ENCODE measurements around the gene RGS19. TPM values are rescaled to one million over a fixed set of nuclear protein-coding genes. Genes with fewer than 3 reads are reported as not detected.

The RGS19 gene
- total and polyA plus RNA-seq, 2 of the 8 experiments (the other 6 are each of a cell fraction or from before 2014, with no cell fraction given): 12.7 to 16.8 TPM

DNA sequence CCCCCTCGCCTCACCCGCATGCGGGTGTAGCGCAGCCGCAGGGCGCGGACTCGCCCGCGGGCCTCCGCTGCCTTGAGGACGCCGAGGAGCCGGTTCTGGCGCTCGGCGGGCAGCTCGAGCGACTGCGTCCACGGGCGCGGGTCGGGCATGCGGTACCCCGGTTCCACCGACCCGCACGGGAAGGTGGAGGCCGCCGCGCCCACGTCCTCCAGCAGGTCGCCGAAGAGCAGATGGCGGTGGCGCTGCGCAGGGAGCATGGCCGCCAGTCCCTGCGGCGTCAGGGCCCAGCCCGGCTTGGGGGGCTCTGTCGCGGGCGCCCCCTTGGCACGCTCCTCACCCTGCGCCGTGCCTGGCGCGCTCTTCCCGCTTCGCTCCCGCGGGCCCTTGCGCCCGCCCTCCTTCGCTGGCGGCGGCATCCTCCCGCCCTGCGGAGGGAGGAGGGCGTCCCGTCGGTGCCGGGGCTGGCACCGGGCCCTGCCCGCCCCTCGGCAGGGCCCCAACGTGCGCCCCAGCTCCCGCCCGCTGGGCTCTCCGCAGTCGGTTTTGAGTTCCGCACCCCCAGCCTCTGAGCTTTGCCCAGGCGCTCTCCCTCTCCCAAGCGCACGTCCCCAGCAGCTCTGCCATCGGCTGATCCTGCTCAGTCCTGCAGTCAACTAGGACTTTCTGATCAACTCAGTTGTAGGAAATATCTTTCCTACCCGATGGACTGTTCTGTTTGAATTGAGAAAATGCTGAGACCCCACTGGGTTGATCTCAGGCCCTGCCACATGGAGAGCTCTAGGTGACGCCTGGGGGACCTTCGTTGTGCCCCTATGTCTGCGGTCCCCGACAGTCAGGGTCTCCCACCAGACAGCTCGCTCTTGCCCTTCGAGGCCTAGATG is 4.7 kb upstream of the RGS19 start, which contains the start of gene LKAAEAR1 (continued):
- TF ChIP-seq RFX5 (IDR thresholded peaks at IDR 0.05; ENCODE audit: borderline replicate concordance, low read depth, low read length) (no peak), PHF8 (conservative IDR thresholded peaks at IDR 0.05; ENCODE audit: low read depth, low read length) (no peak; the same call in 1 of the 2 replicates), BCL11A (IDR thresholded peaks at IDR 0.05; ENCODE audit: low read depth in 2 of 2, low read length in 2 of 2) (no peak), RBBP5 (IDR thresholded peaks at IDR 0.05; ENCODE audit: borderline replicate concordance, low read depth, low read length) (0 out of 2 replicates have a peak, but pooled peaks have one; percentile 28), YY1 (IDR thresholded peaks at IDR 0.05; ENCODE audit: low read depth, low read length) (no peak; the same call in 1 of the 2 replicates), JUN (IDR thresholded peaks at IDR 0.05; ENCODE audit: low read depth, low read length) (no peak), TCF12 (IDR thresholded peaks at IDR 0.05; ENCODE audit: low read depth, low read length) (no peak), POU5F1 (IDR thresholded peaks at IDR 0.05; ENCODE audit: low read depth, low read length) (no peak), SAP30 (IDR thresholded peaks at IDR 0.05; ENCODE audit: insufficient read depth, insufficient replicate concordance, low read length) (no peak), JUND (IDR thresholded peaks at IDR 0.05; ENCODE audit: low read length) (no peak), HDAC6 (IDR thresholded peaks at IDR 0.05; ENCODE audit: low read depth, low read length) (no peak), FOSL1 (IDR thresholded peaks at IDR 0.05; ENCODE audit: insufficient read depth, low read depth, low read length) (no peak), MAFK (IDR thresholded peaks at IDR 0.05; ENCODE audit: low read depth, low read length) (no peak), CBX8 (IDR thresholded peaks at IDR 0.05; ENCODE audit: borderline replicate concordance, low read depth, low read length) (no peak), SIN3A (conservative IDR thresholded peaks at IDR 0.05 in 1 of 2, IDR thresholded peaks at IDR 0.05 in 1 of 2; ENCODE audit: low read depth in 1 of 2, low read length in 2 of 2) (no peak), CTCF (IDR thresholded peaks at IDR 0.05; ENCODE audit: control extremely low read depth in 1 of 3, insufficient read depth in 1 of 3, low read depth in 1 of 3, low read length in 3 of 3) (no peak), ZNF274 (IDR thresholded peaks at IDR 0.05; ENCODE audit: borderline replicate concordance, extremely low read depth, low read length) (no peak), SUZ12 (IDR thresholded peaks at IDR 0.05; ENCODE audit: low read length) (no peak; the same call in none of the 2 replicates)
- TF ChIP-seq, protein P1, sequence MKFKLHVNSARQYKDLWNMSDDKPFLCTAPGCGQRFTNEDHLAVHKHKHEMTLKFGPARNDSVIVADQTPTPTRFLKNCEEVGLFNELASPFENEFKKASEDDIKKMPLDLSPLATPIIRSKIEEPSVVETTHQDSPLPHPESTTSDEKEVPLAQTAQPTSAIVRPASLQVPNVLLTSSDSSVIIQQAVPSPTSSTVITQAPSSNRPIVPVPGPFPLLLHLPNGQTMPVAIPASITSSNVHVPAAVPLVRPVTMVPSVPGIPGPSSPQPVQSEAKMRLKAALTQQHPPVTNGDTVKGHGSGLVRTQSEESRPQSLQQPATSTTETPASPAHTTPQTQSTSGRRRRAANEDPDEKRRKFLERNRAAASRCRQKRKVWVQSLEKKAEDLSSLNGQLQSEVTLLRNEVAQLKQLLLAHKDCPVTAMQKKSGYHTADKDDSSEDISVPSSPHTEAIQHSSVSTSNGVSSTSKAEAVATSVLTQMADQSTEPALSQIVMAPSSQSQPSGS (IDR thresholded peaks at IDR 0.05; ENCODE audit: low read length): no peak
